IPS DF 19.7 (cell line): ENCODE measurements around the gene PIKFYVE.

Source experiments
- DNase-seq: peaks from one replicate; pipeline ENCODE4 v3.0.0-alpha.2; 2013; ENCODE audit warnings: low read depth, low spot score

Gene PIKFYVE

GRCh38 chr2:208406474-208407451, 140.7 kb downstream of the PIKFYVE start, which contains the start of gene PTH2R:
TSS of gene PTH2R (plus strand) at chr2:208406792. CDS start at chr2:208407044, 252 bp downstream.
- DNase-seq = no peak

DNA sequence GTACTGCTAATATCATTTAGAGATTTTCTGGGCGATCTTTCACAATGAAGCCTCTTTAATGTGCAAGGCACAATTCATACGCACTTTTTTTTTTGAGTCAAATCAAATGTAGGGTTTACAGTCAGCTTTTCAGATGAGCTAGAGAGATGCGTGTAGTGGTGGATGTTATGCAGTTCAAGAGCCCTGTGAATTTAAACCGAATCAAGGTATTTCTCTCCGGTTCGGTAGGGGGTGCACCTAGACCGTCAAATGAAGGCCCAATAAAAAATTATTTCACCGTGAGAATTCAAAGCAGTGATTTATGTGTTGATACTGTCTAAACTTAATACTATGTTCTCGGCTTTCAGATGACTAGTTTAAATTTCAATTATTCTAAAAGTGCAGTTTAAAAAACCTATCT, 141.6 kb downstream of the PIKFYVE start:
- no peak for DNase-seq
